HG02588 (cell line): ENCODE data around the gene ITGB8.
A peak's percentile ranks its signal among the peaks of the same experiment; 100 is the strongest.
"Not testable (repeated sequence)": the region's sequence is repeated elsewhere in the genome, so short reads cannot be mapped to it uniquely, and the experiment has no call there.

Experiments used
- ATAC-seq: cut with Tn5 transposase; IDR thresholded peaks from one replicate; pipeline ENCODE4 v1.9.1; 2021; ENCODE audit warnings: mild to moderate bottlenecking, moderate library complexity; ENCODE audit not compliant: unreplicated experiment

The ITGB8 gene

GRCh38 chr7:20364571-20365196 is 34.0 kb downstream of the ITGB8 start:
- ATAC-seq: no peak

- no peak for ATAC-seq
Observed at GRCh38 chr7:20365486-20365885, 34.8 kb downstream of the ITGB8 start.

GRCh38 chr7:20374399-20374798 is 43.7 kb downstream of the ITGB8 start:
- no peak for ATAC-seq

- ATAC-seq: no peak
Observed at GRCh38 chr7:20376796-20377195, 46.1 kb downstream of the ITGB8 start.

GRCh38 chr7:20381406-20382034 is 50.8 kb downstream of the ITGB8 start:
- ATAC-seq: no peak

GRCh38 chr7:20383351-20383750 is 52.7 kb downstream of the ITGB8 start:
- ATAC-seq: no peak

GRCh38 chr7:20385126-20385525 is 54.4 kb downstream of the ITGB8 start:
- no peak for ATAC-seq

- no peak for ATAC-seq
Observed at GRCh38 chr7:20388084-20388483, 57.4 kb downstream of the ITGB8 start.

GRCh38 chr7:20389192-20389591 is 58.5 kb downstream of the ITGB8 start:
- not testable (repeated sequence) for ATAC-seq

GRCh38 chr7:20393021-20393610 is 62.4 kb downstream of the ITGB8 start:
- no peak for ATAC-seq

- no peak for ATAC-seq
Observed at GRCh38 chr7:20393616-20394015, 62.9 kb downstream of the ITGB8 start.

- no peak for ATAC-seq
Observed at GRCh38 chr7:20394284-20394683, 63.6 kb downstream of the ITGB8 start.

GRCh38 chr7:20395104-20395503 is 64.4 kb downstream of the ITGB8 start:
- no peak for ATAC-seq

- peak; percentile 78 for ATAC-seq
Observed at GRCh38 chr7:20395511-20395910, 64.8 kb downstream of the ITGB8 start.

- no peak for ATAC-seq
Observed at GRCh38 chr7:20399521-20399920, 68.8 kb downstream of the ITGB8 start.

GRCh38 chr7:20401861-20402746 is 71.4 kb downstream of the ITGB8 start:
- ATAC-seq: no peak

- ATAC-seq: no peak
Observed at GRCh38 chr7:20402747-20403230, 72.1 kb downstream of the ITGB8 start.

- ATAC-seq: no peak
Observed at GRCh38 chr7:20403331-20403730, 72.6 kb downstream of the ITGB8 start.

GRCh38 chr7:20404320-20404719 is 73.6 kb downstream of the ITGB8 start:
- ATAC-seq: no peak

- ATAC-seq: no peak
Observed at GRCh38 chr7:20407585-20408466, 77.1 kb downstream of the ITGB8 start.
